GM23338 (cell line): Measurements from ENCODE around the gene HOMER1. TPM values are rescaled to one million over a fixed set of nuclear protein-coding genes. Genes with fewer than 3 reads are reported as not detected.

Experiments
- ATAC-seq: fragments of 200-7000 bp; cut with Tn5 transposase; 3 replicates; pipeline ENCODE4 v1.9.1; 2020
- DNase-seq: peaks from one replicate; pipeline ENCODE4 v3.0.0-alpha.2; 2015; ENCODE audit warnings: low spot score
- H2AFZ ChIP-seq: fragments of 200-600 bp; sonication (generic); 2 replicates; pipeline ENCODE4 v1.8.0; 2016; ENCODE audit warnings: antibody characterized with exemption, mild to moderate bottlenecking, moderate library complexity
- H3F3A ChIP-seq: fragments of 200-600 bp; sonication (generic); replicated peaks from 2 replicates; pipeline ENCODE4 v1.8.0; 2017; ENCODE audit warnings: antibody characterized with exemption, mixed run types, low read depth
- H3K27ac ChIP-seq: fragments of 200-600 bp; sonication (generic); 2 replicates; pipeline ENCODE4 v1.6.1; 2016; ENCODE audit warnings: low read depth
- H3K27me3 ChIP-seq: fragments of 200-600 bp; sonication (generic); 2 replicates; pipeline ENCODE4 v1.8.0; 2016; ENCODE audit warnings: mild to moderate bottlenecking, mixed run types, moderate library complexity; ENCODE audit not compliant: insufficient read depth
- H3K36me3 ChIP-seq: fragments of 200-600 bp; sonication (generic); 2 replicates; pipeline ENCODE4 v1.8.0; 2016; ENCODE audit warnings: mild to moderate bottlenecking; ENCODE audit not compliant: insufficient read depth
- H3K4me1 ChIP-seq: fragments of 200-600 bp; sonication (generic); 2 replicates; pipeline ENCODE4 v1.8.0; 2016; ENCODE audit warnings: mild to moderate bottlenecking, moderate library complexity; ENCODE audit not compliant: insufficient read depth
- H3K4me2 ChIP-seq: fragments of 200-600 bp; sonication (generic); 2 replicates; pipeline ENCODE4 v1.7.1; 2017; ENCODE audit warnings: mixed run types
- H3K4me3 ChIP-seq: fragments of 200-600 bp; sonication (generic); 2 replicates; pipeline ENCODE4 v1.6.1; 2016; ENCODE audit warnings: mixed run types
- H3K79me2 ChIP-seq: fragments of 200-600 bp; sonication (generic); replicated peaks from 2 replicates; pipeline ENCODE4 v1.8.0; 2017; ENCODE audit warnings: mild to moderate bottlenecking; ENCODE audit not compliant: insufficient read depth
- H3K9me2 ChIP-seq: fragments of 200-600 bp; sonication (generic); 2 replicates; pipeline ENCODE4 v1.8.0; 2017; ENCODE audit not compliant: insufficient read depth
- H4K20me1 ChIP-seq: fragments of 200-600 bp; sonication (generic); replicated peaks from 2 replicates; pipeline ENCODE4 v1.8.0; 2017; ENCODE audit warnings: mild to moderate bottlenecking; ENCODE audit not compliant: insufficient read depth
- H3K27ac Mint-ChIP-seq: 2 replicates; pipeline ENCODE4 v1.8.0; 2020; ENCODE audit warnings: inconsistent platforms, mild to moderate bottlenecking, moderate library complexity, mixed read lengths
- H3K27me3 Mint-ChIP-seq: 3 replicates; pipeline ENCODE4 v1.8.0; 2022; ENCODE audit warnings: low read depth, mild to moderate bottlenecking, moderate library complexity, mixed read lengths, inconsistent platforms; ENCODE audit not compliant: insufficient read depth, poor library complexity
- H3K36me3 Mint-ChIP-seq: 3 replicates; pipeline ENCODE4 v1.8.0; 2021; ENCODE audit warnings: low read depth, mild to moderate bottlenecking, inconsistent platforms, moderate library complexity, mixed read lengths
- H3K4me1 Mint-ChIP-seq: 3 replicates; pipeline ENCODE4 v1.8.0; 2020; ENCODE audit warnings: mild to moderate bottlenecking, inconsistent platforms, mixed read lengths
- H3K4me3 Mint-ChIP-seq: 3 replicates; pipeline ENCODE4 v1.8.0; 2021; ENCODE audit warnings: moderate library complexity, mild to moderate bottlenecking, inconsistent platforms, mixed read lengths
- H3K9me3 Mint-ChIP-seq: 3 replicates; pipeline ENCODE4 v1.8.0; 2020; ENCODE audit warnings: moderate library complexity, mild to moderate bottlenecking, inconsistent platforms, mixed read lengths
- CREB1 ChIP-seq: fragments of 250-450 bp; sonication (Bioruptor Pico); IDR thresholded peaks from 2 replicates; pipeline ENCODE4 v1.5.0; 2020; ENCODE audit warnings: low read depth, mild to moderate bottlenecking, moderate library complexity
- CTCF ChIP-seq, 2 experiments: fragments of 200-600 bp in 1 of 2; sonication (generic) in 1 of 2; conservative IDR thresholded peaks; 2 replicates each; pipeline versions ENCODE4 v1.5.1 to v1.6.1; 2016 to 2017; ENCODE audit warnings: antibody characterized with exemption in 2 of 2, low read depth in 2 of 2, mild to moderate bottlenecking in 2 of 2, moderate library complexity in 1 of 2
- EZH2 ChIP-seq: fragments of 200-600 bp; sonication (generic); IDR thresholded peaks from one replicate; pipeline ENCODE4 v1.8.0; 2017; ENCODE audit warnings: antibody characterized with exemption, mild to moderate bottlenecking, low read depth; ENCODE audit not compliant: unreplicated experiment
- JUNB ChIP-seq: IDR thresholded peaks from one replicate; pipeline ENCODE4 v1.6.1; 2016; ENCODE audit warnings: antibody characterized with exemption; ENCODE audit not compliant: unreplicated experiment
- STAT1 ChIP-seq: IDR thresholded peaks from one replicate; pipeline ENCODE4 v1.6.1; 2016; ENCODE audit warnings: antibody characterized with exemption; ENCODE audit not compliant: unreplicated experiment
- polyA plus RNA-seq: library from polyadenylated mRNA; unstranded; fragments of >200 nt; fragmentation: Nextera tagmentation; extraction: Ambion mirVana; gene quantifications from 2 replicates; pipeline ENCODE4 v1.2.1, GENCODE V29; 2016
- total RNA-seq: library from RNA; depleted of rRNA; stranded (reverse); fragments of >200 nt; shearing (Covaris generic); gene quantifications from 2 replicates; pipeline ENCODE4 v1.2.3, GENCODE V29; 2014
- TF ChIP-seq, protein P1 (sequence below): IDR thresholded peaks from 2 replicates; pipeline ENCODE4 v1.6.1; 2016; ENCODE audit warnings: antibody characterized with exemption
- TF ChIP-seq, protein P2 (sequence below): fragments of 250-450 bp; sonication (Bioruptor Pico); IDR thresholded peaks from 2 replicates; pipeline ENCODE4 v1.5.0; 2020; ENCODE audit warnings: mild to moderate bottlenecking, moderate library complexity

Gene HOMER1
- total and polyA plus RNA-seq, 2 experiments from 2014 or later: 45.1 to 80.3 TPM

DNA sequence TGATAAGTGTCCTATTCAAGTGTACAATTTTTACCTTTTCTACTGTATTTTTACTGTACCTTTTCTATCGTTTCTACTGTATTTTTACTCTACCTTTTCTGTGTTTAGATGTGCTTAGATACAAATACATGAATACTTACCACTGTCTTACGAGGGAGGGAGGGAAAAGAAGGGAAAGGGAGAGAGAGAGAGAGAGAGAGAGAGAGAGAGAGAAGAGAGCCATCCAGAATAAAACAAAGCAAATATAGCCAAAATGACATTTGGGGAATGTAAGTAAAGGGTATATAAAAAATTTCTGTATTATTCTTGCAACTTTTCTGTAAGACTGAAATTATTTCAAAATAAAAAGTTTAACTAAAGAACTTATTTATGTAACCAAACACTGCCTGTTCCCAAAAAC is 121.2 kb downstream of the HOMER1 start (continued):
- TF ChIP-seq, protein P1, sequence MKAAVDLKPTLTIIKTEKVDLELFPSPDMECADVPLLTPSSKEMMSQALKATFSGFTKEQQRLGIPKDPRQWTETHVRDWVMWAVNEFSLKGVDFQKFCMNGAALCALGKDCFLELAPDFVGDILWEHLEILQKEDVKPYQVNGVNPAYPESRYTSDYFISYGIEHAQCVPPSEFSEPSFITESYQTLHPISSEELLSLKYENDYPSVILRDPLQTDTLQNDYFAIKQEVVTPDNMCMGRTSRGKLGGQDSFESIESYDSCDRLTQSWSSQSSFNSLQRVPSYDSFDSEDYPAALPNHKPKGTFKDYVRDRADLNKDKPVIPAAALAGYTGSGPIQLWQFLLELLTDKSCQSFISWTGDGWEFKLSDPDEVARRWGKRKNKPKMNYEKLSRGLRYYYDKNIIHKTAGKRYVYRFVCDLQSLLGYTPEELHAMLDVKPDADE: no peak
- TF ChIP-seq CTCF (conservative IDR thresholded peaks at IDR 0.05; ENCODE audit: low read depth in 2 of 2) (no peak), STAT1 (no peak)
- TF ChIP-seq, protein P2, sequence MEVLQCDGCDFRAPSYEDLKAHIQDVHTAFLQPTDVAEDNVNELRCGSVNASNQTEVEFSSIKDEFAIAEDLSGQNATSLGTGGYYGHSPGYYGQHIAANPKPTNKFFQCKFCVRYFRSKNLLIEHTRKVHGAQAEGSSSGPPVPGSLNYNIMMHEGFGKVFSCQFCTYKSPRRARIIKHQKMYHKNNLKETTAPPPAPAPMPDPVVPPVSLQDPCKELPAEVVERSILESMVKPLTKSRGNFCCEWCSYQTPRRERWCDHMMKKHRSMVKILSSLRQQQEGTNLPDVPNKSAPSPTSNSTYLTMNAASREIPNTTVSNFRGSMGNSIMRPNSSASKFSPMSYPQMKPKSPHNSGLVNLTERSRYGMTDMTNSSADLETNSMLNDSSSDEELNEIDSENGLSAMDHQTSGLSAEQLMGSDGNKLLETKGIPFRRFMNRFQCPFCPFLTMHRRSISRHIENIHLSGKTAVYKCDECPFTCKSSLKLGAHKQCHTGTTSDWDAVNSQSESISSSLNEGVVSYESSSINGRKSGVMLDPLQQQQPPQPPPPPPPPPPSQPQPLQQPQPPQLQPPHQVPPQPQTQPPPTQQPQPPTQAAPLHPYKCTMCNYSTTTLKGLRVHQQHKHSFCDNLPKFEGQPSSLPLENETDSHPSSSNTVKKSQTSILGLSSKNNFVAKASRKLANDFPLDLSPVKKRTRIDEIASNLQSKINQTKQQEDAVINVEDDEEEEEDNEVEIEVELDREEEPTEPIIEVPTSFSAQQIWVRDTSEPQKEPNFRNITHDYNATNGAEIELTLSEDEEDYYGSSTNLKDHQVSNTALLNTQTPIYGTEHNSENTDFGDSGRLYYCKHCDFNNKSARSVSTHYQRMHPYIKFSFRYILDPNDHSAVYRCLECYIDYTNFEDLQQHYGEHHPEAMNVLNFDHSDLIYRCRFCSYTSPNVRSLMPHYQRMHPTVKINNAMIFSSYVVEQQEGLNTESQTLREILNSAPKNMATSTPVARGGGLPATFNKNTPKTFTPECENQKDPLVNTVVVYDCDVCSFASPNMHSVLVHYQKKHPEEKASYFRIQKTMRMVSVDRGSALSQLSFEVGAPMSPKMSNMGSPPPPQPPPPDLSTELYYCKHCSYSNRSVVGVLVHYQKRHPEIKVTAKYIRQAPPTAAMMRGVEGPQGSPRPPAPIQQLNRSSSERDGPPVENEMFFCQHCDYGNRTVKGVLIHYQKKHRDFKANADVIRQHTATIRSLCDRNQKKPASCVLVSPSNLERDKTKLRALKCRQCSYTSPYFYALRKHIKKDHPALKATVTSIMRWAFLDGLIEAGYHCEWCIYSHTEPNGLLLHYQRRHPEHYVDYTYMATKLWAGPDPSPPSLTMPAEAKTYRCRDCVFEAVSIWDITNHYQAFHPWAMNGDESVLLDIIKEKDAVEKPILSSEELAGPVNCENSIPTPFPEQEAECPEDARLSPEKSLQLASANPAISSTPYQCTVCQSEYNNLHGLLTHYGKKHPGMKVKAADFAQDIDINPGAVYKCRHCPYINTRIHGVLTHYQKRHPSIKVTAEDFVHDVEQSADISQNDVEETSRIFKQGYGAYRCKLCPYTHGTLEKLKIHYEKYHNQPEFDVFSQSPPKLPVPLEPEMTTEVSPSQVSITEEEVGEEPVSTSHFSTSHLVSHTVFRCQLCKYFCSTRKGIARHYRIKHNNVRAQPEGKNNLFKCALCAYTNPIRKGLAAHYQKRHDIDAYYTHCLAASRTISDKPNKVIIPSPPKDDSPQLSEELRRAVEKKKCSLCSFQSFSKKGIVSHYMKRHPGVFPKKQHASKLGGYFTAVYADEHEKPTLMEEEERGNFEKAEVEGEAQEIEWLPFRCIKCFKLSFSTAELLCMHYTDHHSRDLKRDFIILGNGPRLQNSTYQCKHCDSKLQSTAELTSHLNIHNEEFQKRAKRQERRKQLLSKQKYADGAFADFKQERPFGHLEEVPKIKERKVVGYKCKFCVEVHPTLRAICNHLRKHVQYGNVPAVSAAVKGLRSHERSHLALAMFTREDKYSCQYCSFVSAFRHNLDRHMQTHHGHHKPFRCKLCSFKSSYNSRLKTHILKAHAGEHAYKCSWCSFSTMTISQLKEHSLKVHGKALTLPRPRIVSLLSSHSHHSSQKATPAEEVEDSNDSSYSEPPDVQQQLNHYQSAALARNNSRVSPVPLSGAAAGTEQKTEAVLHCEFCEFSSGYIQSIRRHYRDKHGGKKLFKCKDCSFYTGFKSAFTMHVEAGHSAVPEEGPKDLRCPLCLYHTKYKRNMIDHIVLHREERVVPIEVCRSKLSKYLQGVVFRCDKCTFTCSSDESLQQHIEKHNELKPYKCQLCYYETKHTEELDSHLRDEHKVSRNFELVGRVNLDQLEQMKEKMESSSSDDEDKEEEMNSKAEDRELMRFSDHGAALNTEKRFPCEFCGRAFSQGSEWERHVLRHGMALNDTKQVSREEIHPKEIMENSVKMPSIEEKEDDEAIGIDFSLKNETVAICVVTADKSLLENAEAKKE (CRISPR knock-in tag): no peak

DNA sequence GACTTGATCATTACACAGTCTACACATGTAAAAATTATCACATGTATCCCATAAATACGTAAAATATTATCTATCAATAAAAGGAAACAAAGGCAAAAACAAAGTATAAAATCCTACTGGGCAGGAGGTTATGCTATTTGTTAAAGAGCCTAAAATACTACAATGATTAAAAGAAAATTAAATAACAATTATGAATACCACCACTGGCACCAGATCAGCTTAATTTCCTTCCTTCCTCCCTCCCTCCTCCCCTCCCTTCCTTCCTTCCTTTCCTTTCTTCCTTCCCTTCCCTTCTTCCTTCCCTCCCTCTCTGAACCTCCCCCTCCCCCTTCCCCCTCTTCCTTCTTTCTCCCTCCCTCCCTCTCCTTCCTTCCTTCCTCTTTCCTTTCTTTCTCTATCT is 127.3 kb downstream of the HOMER1 start:
- no peaks in the 10 kb centered on the region for H3K4me1 ChIP-seq
- H2AFZ ChIP-seq: no peak overlapping the region
- Mint-ChIP-seq H3K27me3 (no peaks in the 10 kb centered on the region), H3K4me3 (no peak overlapping the region), H3K36me3 (peaks cover 15% of the 10 kb centered on the region; the same call in 2 of the 3 replicates), H3K9me3 (no peaks in the 10 kb centered on the region; the same call in 2 of the 3 replicates), H3K4me1 (no peaks in the 10 kb centered on the region), H3K27ac (no peak overlapping the region)
- no peak overlapping the region for H3K27ac ChIP-seq
- no peaks in the 10 kb centered on the region for H3K9me2 ChIP-seq
- H3F3A ChIP-seq: no peaks in the 10 kb centered on the region
- ATAC-seq (no peak), DNase-seq (no peak)
- H4K20me1 ChIP-seq: no peaks in the 10 kb centered on the region
- H3K36me3 ChIP-seq: no peaks in the 10 kb centered on the region; the same call in 1 of the 2 replicates
- H3K79me2 ChIP-seq: no peaks in the 10 kb centered on the region; the same call in 1 of the 2 replicates
- H3K4me2 ChIP-seq: no peak overlapping the region
- H3K4me3 ChIP-seq: no peak overlapping the region
- H3K27me3 ChIP-seq: no peaks in the 10 kb centered on the region
- TF ChIP-seq EZH2 (no peak), CREB1 (CRISPR knock-in tag) (no peak), JUNB (no peak)
- TF ChIP-seq, protein P1: no peak
